ENCODE results near the gene CSH2. TPM values are rescaled to one million over a fixed set of nuclear protein-coding genes. Genes with fewer than 3 reads are reported as not detected.
"Not testable (repeated sequence)": the region's sequence is repeated elsewhere in the genome, so short reads cannot be mapped to it uniquely, and the experiment has no call there.

CSH2 gene
- not detected in 2 replicates for total RNA-seq (2021)
- long read RNA-seq: 0 reads

DNA sequence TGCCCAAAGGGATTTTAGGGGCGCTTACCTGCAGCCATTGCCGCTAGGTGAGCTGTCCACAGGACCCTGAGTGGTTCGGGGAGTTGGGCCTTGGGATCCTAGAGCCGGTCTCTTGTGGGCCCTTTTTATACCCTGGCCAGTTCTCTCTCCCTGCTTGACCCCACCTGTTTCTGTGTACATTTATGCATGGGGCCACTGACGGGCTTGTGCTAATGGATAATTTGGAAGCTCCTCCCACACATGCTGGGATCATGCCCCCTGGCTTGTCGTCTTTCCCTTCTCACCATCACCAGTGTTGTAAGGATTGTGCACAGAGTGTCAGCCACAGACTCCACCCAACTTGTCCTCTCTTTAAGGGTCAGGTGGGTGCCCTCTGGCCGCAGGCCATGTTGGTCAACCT lies at the start of gene CSH2:
CSH2 (minus strand) TSS at position 101 of the 400 bp plus-strand sequence; CDS start at position 38, 63 bp downstream.
- not testable (repeated sequence) for H3K9ac ChIP-seq (ENCODE audit: extremely low read depth, insufficient read length, low read length); H4K5ac ChIP-seq (ENCODE audit: insufficient read length, low read depth, low read length); H3K23ac ChIP-seq (ENCODE audit: insufficient read length, low read depth, low read length); H3K27me3 ChIP-seq (ENCODE audit: insufficient read depth, low read length); H3K4me1 ChIP-seq (ENCODE audit: insufficient read depth, low read length); H2AFZ ChIP-seq (ENCODE audit: low read length); H3K79me1 ChIP-seq (ENCODE audit: insufficient read depth, low read depth, low read length, poor library complexity, severe bottlenecking); H4K20me1 ChIP-seq (ENCODE audit: control insufficient read depth, insufficient read depth, insufficient read length); H2BK5ac ChIP-seq (ENCODE audit: insufficient read length, low read length); H3K56ac ChIP-seq (ENCODE audit: insufficient read length, low read depth, low read length); H3K27me3 Mint-ChIP-seq (ENCODE audit: low read depth); H3K18ac ChIP-seq (ENCODE audit: insufficient read length, low read depth, low read length); H3K14ac ChIP-seq (ENCODE audit: insufficient read depth, low read length); H4K91ac ChIP-seq (ENCODE audit: insufficient read length, low read depth, low read length); H2BK120ac ChIP-seq (ENCODE audit: low read depth, low read length, poor library complexity, severe bottlenecking); H3K4me2 ChIP-seq (ENCODE audit: insufficient read depth, insufficient read length, low read length); H3K79me2 ChIP-seq (ENCODE audit: insufficient read depth, low read length); H3K9me3 ChIP-seq (ENCODE audit: control insufficient read depth, low read depth, low read length); H2AK5ac ChIP-seq (ENCODE audit: insufficient read length, low read length); H3K9me3 Mint-ChIP-seq; H4K8ac ChIP-seq (replicated peaks; ENCODE audit: insufficient read length, low read depth, low read length); DNase-seq; H2BK15ac ChIP-seq (ENCODE audit: low read depth, low read length); H3K4me1 Mint-ChIP-seq; H3K4me3 Mint-ChIP-seq; H2BK20ac ChIP-seq (ENCODE audit: low read depth, low read length, poor library complexity, severe bottlenecking); H3K36me3 Mint-ChIP-seq (ENCODE audit: insufficient read depth in 1 of 3, low read depth in 3 of 3); H3T11ph ChIP-seq (ENCODE audit: low read length); H3K27ac ChIP-seq (ENCODE audit: insufficient read length, low read depth, low read length); H2BK12ac ChIP-seq (ENCODE audit: insufficient read length, low read depth, low read length); H3K4ac ChIP-seq (ENCODE audit: low read depth, low read length); H3K23me2 ChIP-seq (ENCODE audit: insufficient read length, low read depth, low read length, poor library complexity, severe bottlenecking)
- 0 out of 7 replicates have a peak within 1 kb of the TSS, but pooled peaks of 1 of the 3 experiments have one; percentile 86 for H3K27ac Mint-ChIP-seq
- WGBS (ENCODE audit: extremely low coverage, insufficient read length, low lambda C conversion rate): no CpG with 5 or more reads among the region's 7 CpGs

DNA sequence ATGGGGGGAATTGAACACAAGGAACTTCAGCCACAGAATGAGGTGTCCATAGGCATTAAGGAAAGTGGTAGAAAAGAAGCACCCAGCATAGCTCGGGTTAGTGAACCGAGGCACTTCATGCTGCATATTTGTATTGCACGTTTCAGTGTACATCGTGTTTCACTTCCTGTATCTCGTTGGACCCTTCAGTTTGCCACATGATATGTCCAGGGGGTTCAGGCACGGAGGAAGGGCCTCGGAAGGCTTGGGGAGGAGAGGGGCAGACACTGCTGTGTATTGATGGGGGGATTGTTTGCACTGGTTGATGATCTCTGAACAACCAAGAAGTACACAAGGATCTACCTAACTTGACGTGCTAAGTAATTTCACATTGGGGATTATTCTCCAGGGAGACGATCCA lies 48.9 kb upstream of the CSH2 start:
- H2BK5ac ChIP-seq (ENCODE audit: insufficient read length, low read length); H4K5ac ChIP-seq (ENCODE audit: insufficient read length, low read depth, low read length); H3K79me2 ChIP-seq (ENCODE audit: insufficient read depth, low read length); H3T11ph ChIP-seq (ENCODE audit: low read length); H3K4me3 Mint-ChIP-seq; H2BK120ac ChIP-seq (ENCODE audit: low read depth, low read length, poor library complexity, severe bottlenecking); H3K9ac ChIP-seq (ENCODE audit: extremely low read depth, insufficient read length, low read length); H2AFZ ChIP-seq (ENCODE audit: low read length); H2BK15ac ChIP-seq (ENCODE audit: low read depth, low read length); H3K27me3 ChIP-seq (ENCODE audit: insufficient read depth, low read length); H3K9me3 Mint-ChIP-seq; H4K8ac ChIP-seq (replicated peaks; ENCODE audit: insufficient read length, low read depth, low read length); H4K20me1 ChIP-seq (ENCODE audit: control insufficient read depth, insufficient read depth, insufficient read length); H2AK5ac ChIP-seq (ENCODE audit: insufficient read length, low read length); H3K27ac ChIP-seq (ENCODE audit: insufficient read length, low read depth, low read length); H3K23ac ChIP-seq (ENCODE audit: insufficient read length, low read depth, low read length); H3K18ac ChIP-seq (ENCODE audit: insufficient read length, low read depth, low read length); DNase-seq; H3K4me2 ChIP-seq (ENCODE audit: insufficient read depth, insufficient read length, low read length); H3K27ac Mint-ChIP-seq; H3K14ac ChIP-seq (ENCODE audit: insufficient read depth, low read length); H2BK20ac ChIP-seq (ENCODE audit: low read depth, low read length, poor library complexity, severe bottlenecking); H4K91ac ChIP-seq (ENCODE audit: insufficient read length, low read depth, low read length); H3K23me2 ChIP-seq (ENCODE audit: insufficient read length, low read depth, low read length, poor library complexity, severe bottlenecking); H3K56ac ChIP-seq (ENCODE audit: insufficient read length, low read depth, low read length); H3K4me1 ChIP-seq (ENCODE audit: insufficient read depth, low read length); H3K9me3 ChIP-seq (ENCODE audit: control insufficient read depth, low read depth, low read length); H3K36me3 Mint-ChIP-seq (ENCODE audit: insufficient read depth in 1 of 3, low read depth in 3 of 3); H3K27me3 Mint-ChIP-seq (ENCODE audit: low read depth); H2BK12ac ChIP-seq (ENCODE audit: insufficient read length, low read depth, low read length); H3K4ac ChIP-seq (ENCODE audit: low read depth, low read length); H3K79me1 ChIP-seq (ENCODE audit: insufficient read depth, low read depth, low read length, poor library complexity, severe bottlenecking): not testable (repeated sequence)
- peaks cover 17 to 21% of the 10 kb centered on the region in 2 experiments for H3K4me1 Mint-ChIP-seq
- WGBS (ENCODE audit: extremely low coverage, insufficient read length, low lambda C conversion rate): no CpG with 5 or more reads among the region's 9 CpGs

All from H9 (cell line).